Nephron progenitor cell (in vitro differentiated cells): Measurements from ENCODE around the gene ZNF619.

Experiments
- DNase-seq: peaks from one replicate; pipeline ENCODE4 v3.0.0; 2021
- H3K27ac Mint-ChIP-seq: 2 replicates; pipeline ENCODE4 v1.8.0; 2021; ENCODE audit warnings: mild to moderate bottlenecking, moderate library complexity, mixed read lengths
- H3K27me3 Mint-ChIP-seq: 2 replicates; pipeline ENCODE4 v1.8.0; 2021; ENCODE audit warnings: mild to moderate bottlenecking, low read depth, mixed read lengths; ENCODE audit not compliant: poor library complexity
- H3K36me3 Mint-ChIP-seq: 2 replicates; pipeline ENCODE4 v1.8.0; 2021; ENCODE audit warnings: low read depth, mixed read lengths
- H3K4me1 Mint-ChIP-seq: 2 replicates; pipeline ENCODE4 v1.8.0; 2021; ENCODE audit warnings: mixed read lengths
- H3K4me3 Mint-ChIP-seq: 2 replicates; pipeline ENCODE4 v1.8.0; 2021; ENCODE audit warnings: mild to moderate bottlenecking, moderate library complexity, mixed read lengths
- H3K9me3 Mint-ChIP-seq: 2 replicates; pipeline ENCODE4 v1.8.0; 2021; ENCODE audit warnings: mild to moderate bottlenecking, moderate library complexity, mixed read lengths
- CTCF ChIP-seq: fragments of 200-600 bp; sonication (generic); IDR thresholded peaks from 2 replicates; pipeline ENCODE4 v1.5.0; 2021; ENCODE audit warnings: antibody characterized with exemption

The ZNF619 gene

GRCh38 chr3:40518067-40518466, 41.1 kb downstream of the ZNF619 start:
- no peak overlapping the region for H3K27ac Mint-ChIP-seq
- DNase-seq, result no peak
- H3K9me3 Mint-ChIP-seq, result no peaks in the 10 kb centered on the region
- H3K4me3 Mint-ChIP-seq, result no peak overlapping the region
- no peaks in the 10 kb centered on the region for H3K4me1 Mint-ChIP-seq
- no peak for TF ChIP-seq CTCF
- peaks cover 59% of the 10 kb centered on the region for H3K36me3 Mint-ChIP-seq
- peaks cover 2% of the 10 kb centered on the region for H3K27me3 Mint-ChIP-seq

- H3K4me1 Mint-ChIP-seq, result peaks cover 2% of the 10 kb centered on the region
- no peak overlapping the region for H3K4me3 Mint-ChIP-seq
- H3K27ac Mint-ChIP-seq, result no peak overlapping the region
- H3K36me3 Mint-ChIP-seq, result peaks cover 53% of the 10 kb centered on the region
- no peak for DNase-seq
- H3K9me3 Mint-ChIP-seq, result no peaks in the 10 kb centered on the region
- peaks cover 2% of the 10 kb centered on the region for H3K27me3 Mint-ChIP-seq
- TF ChIP-seq CTCF, result no peak
Observed at GRCh38 chr3:40518848-40519247, 41.9 kb downstream of the ZNF619 start.

- H3K36me3 Mint-ChIP-seq, result peaks cover 33% of the 10 kb centered on the region
- H3K27ac Mint-ChIP-seq, result no peak overlapping the region
- H3K9me3 Mint-ChIP-seq, result no peaks in the 10 kb centered on the region
- peaks cover 19% of the 10 kb centered on the region for H3K4me1 Mint-ChIP-seq
- peaks cover 5% of the 10 kb centered on the region for H3K27me3 Mint-ChIP-seq
- no peak overlapping the region for H3K4me3 Mint-ChIP-seq
- no peak for DNase-seq
- no peak for TF ChIP-seq CTCF
Observed at GRCh38 chr3:40521254-40521653, 44.3 kb downstream of the ZNF619 start.

GRCh38 chr3:40523781-40524180, 46.9 kb downstream of the ZNF619 start:
- Mint-ChIP-seq H3K36me3 (peaks cover 32% of the 10 kb centered on the region), H3K4me3 (peak overlapping the region; percentile 99), H3K4me1 (peaks cover 29% of the 10 kb centered on the region), H3K9me3 (no peaks in the 10 kb centered on the region), H3K27me3 (peaks cover 3% of the 10 kb centered on the region), H3K27ac (no peak overlapping the region)
- no peak for DNase-seq
- TF ChIP-seq CTCF, result no peak

- no peaks in the 10 kb centered on the region for H3K9me3 Mint-ChIP-seq
- no peak for TF ChIP-seq CTCF
- peaks cover 29% of the 10 kb centered on the region for H3K4me1 Mint-ChIP-seq
- peaks cover 33% of the 10 kb centered on the region for H3K36me3 Mint-ChIP-seq
- H3K4me3 Mint-ChIP-seq, result peak overlapping the region; percentile 99
- DNase-seq, result no peak
- H3K27ac Mint-ChIP-seq, result peak overlapping the region; percentile 63
- peaks cover 3% of the 10 kb centered on the region for H3K27me3 Mint-ChIP-seq
Observed at GRCh38 chr3:40524222-40524567, 47.3 kb downstream of the ZNF619 start.

- DNase-seq, result peak; percentile 92
- H3K36me3 Mint-ChIP-seq, result peaks cover 33% of the 10 kb centered on the region
- no peak for TF ChIP-seq CTCF
- H3K4me1 Mint-ChIP-seq, result peaks cover 29% of the 10 kb centered on the region
- peaks cover under 1% of the 10 kb centered on the region for H3K9me3 Mint-ChIP-seq
- H3K27ac Mint-ChIP-seq, result peak within 1 kb of the TSS; percentile 95
- peaks cover 3% of the 10 kb centered on the region for H3K27me3 Mint-ChIP-seq
- peak within 1 kb of the TSS; percentile 99 for H3K4me3 Mint-ChIP-seq
Observed at GRCh38 chr3:40524568-40525285, 47.8 kb downstream of the ZNF619 start, which contains the start of gene ZNF621. Gene ZNF621, plus strand, starts transcription at chr3:40524960. Its CDS starts 881 bp downstream, at chr3:40525841.
